A549 (cell line): ENCODE results near the gene EZH1. TPM values are rescaled to one million over a fixed set of nuclear protein-coding genes. Genes with fewer than 3 reads are reported as not detected.

Source experiments
- ATAC-seq, 2 experiments: fragments of 200-7000 bp in 1 of 2; fragments of >200 bp in 1 of 2; cut with Nextera tagmentation in 1 of 2; cut with Tn5 transposase in 1 of 2; 3 replicates each; pipeline versions ENCODE4 v1.8.0 to v1.9.1; 2018 to 2020; ENCODE audit warnings: mild to moderate bottlenecking in 1 of 2, moderate library complexity in 1 of 2
- CTCF ChIA-PET: fragments of 300-600 bp; sonication (Branson Sonifier 250); formaldehyde crosslinking; extraction: SDS; loops from one replicate; lab custom pipeline; 2021; ENCODE audit warnings: antibody characterized with exemption, inconsistent platforms; lab: Yijun Ruan, JAX
- POLR2A ChIA-PET: fragments of 350-600 bp; formaldehyde crosslinking; extraction: SDS; loops from one replicate; lab custom pipeline; 2021; ENCODE audit warnings: antibody characterized with exemption, inconsistent platforms; lab: Yijun Ruan, JAX
- DNase-seq, 2 experiments: peaks; one replicate each; pipeline versions ENCODE4 v3.0.0 to v3.0.0-alpha.2; 2011 to 2016; ENCODE audit warnings: low read depth in 1 of 2, low spot score in 1 of 2
- FAIRE-seq: peaks from 2 replicates; lab custom pipeline; 2011; peaks lifted over from hg19 to GRCh38; lab: Jason Lieb, UNC
- H3K27ac ChIP-seq, 2 experiments: fragments of >200 bp; sonication (Bioruptor Twin); formaldehyde crosslinking; 3 replicates each; pipeline ENCODE4 v1.5.1; 2016 to 2017
- H3K4me1 ChIP-seq: fragments of >200 bp; sonication (Bioruptor Twin); formaldehyde crosslinking; 3 replicates; pipeline ENCODE4 v1.6.1; 2016
- H3K4me2 ChIP-seq: fragments of >200 bp; sonication (Bioruptor Twin); formaldehyde crosslinking; 3 replicates; pipeline ENCODE4 v1.6.1; 2016
- H3K4me3 ChIP-seq: fragments of >200 bp; sonication (Bioruptor Twin); formaldehyde crosslinking; 3 replicates; pipeline ENCODE4 v1.5.1; 2016
- H3K9me3 ChIP-seq: fragments of >200 bp; sonication (Bioruptor Twin); formaldehyde crosslinking; 3 replicates; pipeline ENCODE4 v1.6.1; 2016
- BCL3 ChIP-seq: fragments of >200 bp; sonication (Bioruptor Twin); formaldehyde crosslinking; IDR thresholded peaks from 3 replicates; pipeline ENCODE4 v1.6.1; 2016
- BHLHE40 ChIP-seq: IDR thresholded peaks from 2 replicates; pipeline ENCODE4 v1.6.1; 2012; ENCODE audit warnings: low read depth, low read length, inconsistent platforms
- CBX2 ChIP-seq: fragments of 200-600 bp; sonication (generic); IDR thresholded peaks from 2 replicates; pipeline ENCODE4 v1.6.1; 2016; ENCODE audit warnings: low read depth, mild to moderate bottlenecking, borderline replicate concordance
- CEBPB ChIP-seq, 2 experiments: fragments of >200 bp in 1 of 2; sonication (Bioruptor Twin) in 1 of 2; formaldehyde crosslinking in 1 of 2; IDR thresholded peaks; 2 replicates each; pipeline ENCODE4 v1.6.1; 2012 to 2016
- CHD2 ChIP-seq: fragments of 150-350 bp; IDR thresholded peaks from 2 replicates; pipeline ENCODE4 v1.6.1; 2014; ENCODE audit warnings: low read length; ENCODE audit not compliant: partially characterized antibody
- CHD4 ChIP-seq: fragments of 200-600 bp; sonication (generic); IDR thresholded peaks from 2 replicates; pipeline ENCODE4 v1.6.1; 2016; ENCODE audit warnings: antibody characterized with exemption, mild to moderate bottlenecking, borderline replicate concordance
- ELK1 ChIP-seq: fragments of 150-350 bp; IDR thresholded peaks from 2 replicates; pipeline ENCODE4 v1.6.1; 2014; ENCODE audit warnings: low read depth, mild to moderate bottlenecking, low read length
- FOSL2 ChIP-seq, 2 experiments: fragments of 450-650 bp in 1 of 2; fragments of >200 bp in 1 of 2; sonication (Bioruptor Twin) in 1 of 2; formaldehyde crosslinking; IDR thresholded peaks; 2 replicates each; pipeline versions ENCODE4 v1.5.0 to v1.6.1; 2016 to 2020; ENCODE audit warnings: mild to moderate bottlenecking in 1 of 2, moderate library complexity in 1 of 2
- FOXS1 ChIP-seq: fragments of 250-450 bp; sonication (Bioruptor Pico); IDR thresholded peaks from 2 replicates; pipeline ENCODE4 v1.5.0; 2020; ENCODE audit warnings: mild to moderate bottlenecking, moderate library complexity
- GATA3 ChIP-seq: IDR thresholded peaks from 2 replicates; pipeline ENCODE4 v1.6.1; 2012; ENCODE audit warnings: borderline replicate concordance
- HDAC2 ChIP-seq: fragments of 200-600 bp; sonication (generic); IDR thresholded peaks from 2 replicates; pipeline ENCODE4 v1.6.1; 2016
- HES2 ChIP-seq: fragments of >200 bp; sonication (Bioruptor Twin); formaldehyde crosslinking; IDR thresholded peaks from 2 replicates; pipeline ENCODE4 v1.6.1; 2016
- HMGXB4 ChIP-seq: fragments of 250-450 bp; sonication (Bioruptor Pico); IDR thresholded peaks from 2 replicates; pipeline ENCODE4 v1.5.0; 2021; ENCODE audit warnings: mild to moderate bottlenecking, moderate library complexity, borderline replicate concordance
- JUN ChIP-seq, 2 experiments: fragments of >200 bp; sonication (Bioruptor Twin); formaldehyde crosslinking; IDR thresholded peaks; 2 replicates in 1 of 2; 3 replicates in 1 of 2; pipeline ENCODE4 v1.6.1; 2016 to 2017
- JUNB ChIP-seq: fragments of >200 bp; sonication (Bioruptor Twin); formaldehyde crosslinking; IDR thresholded peaks from 2 replicates; pipeline ENCODE4 v1.6.1; 2016
- KDM5A ChIP-seq: fragments of 200-600 bp; sonication (generic); IDR thresholded peaks from 2 replicates; pipeline ENCODE4 v1.6.1; 2016; ENCODE audit warnings: antibody characterized with exemption, mild to moderate bottlenecking
- MAFK ChIP-seq: fragments of 450-650 bp; IDR thresholded peaks from 2 replicates; pipeline ENCODE4 v1.6.1; 2014; ENCODE audit not compliant: partially characterized antibody
- MYC ChIP-seq: IDR thresholded peaks from 2 replicates; pipeline ENCODE4 v1.6.1; 2012; ENCODE audit warnings: mild to moderate bottlenecking, inconsistent platforms, low read length, improper control_type of control experiment, borderline replicate concordance
- NFE2L2 ChIP-seq: fragments of 150-350 bp; conservative IDR thresholded peaks from 2 replicates; pipeline ENCODE4 v1.6.1; 2014; ENCODE audit warnings: low read length
- NPAS2 ChIP-seq: fragments of 250-450 bp; sonication (Bioruptor Pico); IDR thresholded peaks from 2 replicates; pipeline ENCODE4 v1.8.0; 2022; ENCODE audit warnings: mild to moderate bottlenecking, moderate library complexity, borderline replicate concordance
- PHF8 ChIP-seq: fragments of 200-600 bp; sonication (generic); IDR thresholded peaks from 2 replicates; pipeline ENCODE4 v1.6.1; 2016; ENCODE audit warnings: low read depth, mild to moderate bottlenecking, antibody characterized with exemption, moderate library complexity, borderline replicate concordance
- POLR2A ChIP-seq: IDR thresholded peaks from 2 replicates; pipeline ENCODE4 v1.6.1; 2012; ENCODE audit warnings: mild to moderate bottlenecking, low read length
- POLR2AphosphoS2 ChIP-seq: conservative IDR thresholded peaks from 2 replicates; pipeline ENCODE4 v1.6.1; 2012; ENCODE audit warnings: low read length, improper control_type of control experiment, inconsistent platforms
- RARB ChIP-seq: fragments of 250-450 bp; sonication (Bioruptor Pico); IDR thresholded peaks from 2 replicates; pipeline ENCODE4 v1.8.0; 2021; ENCODE audit warnings: mild to moderate bottlenecking, moderate library complexity
- RCOR1 ChIP-seq: fragments of 150-350 bp; IDR thresholded peaks from 2 replicates; pipeline ENCODE4 v1.6.1; 2014; ENCODE audit warnings: antibody characterized with exemption, low read length, low read depth
- RFX5 ChIP-seq: fragments of 450-650 bp; IDR thresholded peaks from 2 replicates; pipeline ENCODE4 v1.7.1; 2014; ENCODE audit warnings: antibody characterized with exemption, mild to moderate bottlenecking, moderate library complexity
- TFCP2L1 ChIP-seq: fragments of 250-450 bp; sonication (Bioruptor Pico); IDR thresholded peaks from 2 replicates; pipeline ENCODE4 v1.5.0; 2021; ENCODE audit warnings: mild to moderate bottlenecking
- TP53 ChIP-seq: fragments of 250-450 bp; sonication (Bioruptor Pico); IDR thresholded peaks from 2 replicates; pipeline ENCODE4 v1.5.0; 2021; ENCODE audit warnings: mild to moderate bottlenecking, moderate library complexity
- USF2 ChIP-seq: fragments of 450-650 bp; IDR thresholded peaks from 2 replicates; pipeline ENCODE4 v1.6.1; 2014; ENCODE audit warnings: antibody characterized with exemption
- ZFP36 ChIP-seq: fragments of 450-650 bp; IDR thresholded peaks from 2 replicates; pipeline ENCODE4 v1.6.1; 2014; ENCODE audit warnings: borderline replicate concordance; ENCODE audit not compliant: partially characterized antibody
- WGBS: methylation state at CpG from one replicate; pipeline ENCODE4 v1.1.6; 2017; ENCODE audit errors: missing lambda C conversion rate; 5-methylcytosine and 5-hydroxymethylcytosine counted together
- polyA plus RNA-seq, 4 experiments: library from polyadenylated mRNA; depleted of rRNA in 3 of 4; stranded (reverse); fragments of >200 nt; fragmentation: RNase III in 1 of 4; extraction: RNeasy Plus Mini Kit Qiagen cat#74134 plus additional on column Dnase treatment in 1 of 4; gene quantifications; 2 replicates in 3 of 4; 3 replicates in 1 of 4; pipeline ENCODE4 v1.2.3, GENCODE V29; 2011 to 2017

Gene EZH1
- polyA plus RNA-seq, 2 of the 4 experiments (the other 2 are of a cell fraction): 20.1 to 41.1 TPM

GRCh38 chr17:42781639-42782165, 36.9 kb upstream of the EZH1 start:
- POLR2A ChIA-PET: interaction anchor here (0.6 to 1.5 kb wide), 3 partner anchors 8 to 81 kb away, joined by 3 to 8 read pairs (median 5); partner anchors contain the start of genes BECN1 and VPS25
- no peak for DNase-seq
- no peaks in the 10 kb centered on the region for H3K9me3 ChIP-seq
- peak overlapping the region in 1 of 2 experiments; percentile 75; a peak in 3 of 6 replicates for H3K27ac ChIP-seq
- CTCF ChIA-PET: interaction anchor here (0.6 to 2.1 kb wide), 5 partner anchors 8 to 221 kb away, joined by 3 to 8 read pairs (median 4); partner anchors contain the start of genes CNTD1, COA3 and VPS25
- peaks cover 30% of the 10 kb centered on the region for H3K4me1 ChIP-seq
- TF ChIP-seq RCOR1: no peak
- no peak for TF ChIP-seq POLR2AphosphoS2
- no peak for TF ChIP-seq TP53 (CRISPR knock-in tag)
- no peak for TF ChIP-seq GATA3
- no peak for TF ChIP-seq HMGXB4 (CRISPR knock-in tag)
- no peak for TF ChIP-seq RARB (CRISPR knock-in tag)
- no peak for TF ChIP-seq CEBPB (IDR thresholded peaks at IDR 0.05)
- TF ChIP-seq NPAS2: no peak
- TF ChIP-seq CHD2: no peak
- TF ChIP-seq CBX2: no peak
- no peak for TF ChIP-seq PHF8
- no peak for TF ChIP-seq HES2
- TF ChIP-seq NFE2L2: no peak
- TF ChIP-seq, all 56 proteins: peak for 0
- Histone ChIP-seq H3K4me2 (no peak overlapping the region), H3K4me3 (no peak overlapping the region)
- ATAC-seq: peak; percentile 3 to 10; a peak in 3 of 6 replicates
- 90% methylated on average over 10 of the region's 10 CpGs for WGBS
- FAIRE-seq: no peak

GRCh38 chr17:42780851-42781638, 36.2 kb upstream of the EZH1 start:
- ATAC-seq: no peak
- POLR2A ChIA-PET: interaction anchor here (1.2 to 1.5 kb wide), 2 partner anchors 8 to 43 kb away, joined by 5 to 8 read pairs; partner anchors contain the start of genes BECN1 and VPS25
- no peak for FAIRE-seq
- no peak for DNase-seq
- peak overlapping the region in 1 of 2 experiments; percentile 75; a peak in 2 of 6 replicates for H3K27ac ChIP-seq
- no peaks in the 10 kb centered on the region for H3K9me3 ChIP-seq
- peak overlapping the region; percentile 34; the same call in 2 of the 3 replicates for H3K4me2 ChIP-seq
- TF ChIP-seq JUNB (no peak), POLR2A (no peak), ZFP36 (no peak), BCL3 (no peak), BHLHE40 (no peak), MYC (no peak), FOXS1 (CRISPR knock-in tag) (no peak), ELK1 (no peak), RFX5 (no peak), TFCP2L1 (no peak), MAFK (no peak), HDAC2 (no peak), USF2 (no peak), NPAS2 (no peak), FOSL2 (IDR thresholded peaks at IDR 0.05) (no peak), FOSL2 (CRISPR knock-in tag; IDR thresholded peaks at IDR 0.05) (no peak), TP53 (CRISPR knock-in tag) (no peak), KDM5A (no peak), JUN (IDR thresholded peaks at IDR 0.05) (no peak), CHD4 (no peak)
- TF ChIP-seq, all 56 proteins: peak for 0
- Histone ChIP-seq H3K4me1 (peaks cover 30% of the 10 kb centered on the region), H3K4me3 (no peak overlapping the region)
- WGBS: 90% methylated on average over 25 of the region's 39 CpGs
- CTCF ChIA-PET: interaction anchor here (0.6 to 2.1 kb wide), 8 partner anchors 8 to 222 kb away, joined by 3 to 8 read pairs (median 4); partner anchors contain the start of genes CNTD1, COA3 and VPS25
